SH-SY5Y (cell line): ENCODE measurements around the gene PLCB3.

Experiments used
- GATA2 ChIP-seq: IDR thresholded peaks from 2 replicates; pipeline ENCODE4 v1.6.1; 2011; ENCODE audit warnings: mild to moderate bottlenecking, low read depth, low read length
- GATA3 ChIP-seq: IDR thresholded peaks from 2 replicates; pipeline ENCODE4 v1.6.1; 2011; ENCODE audit warnings: low read depth, mild to moderate bottlenecking, low read length, moderate library complexity

DNA sequence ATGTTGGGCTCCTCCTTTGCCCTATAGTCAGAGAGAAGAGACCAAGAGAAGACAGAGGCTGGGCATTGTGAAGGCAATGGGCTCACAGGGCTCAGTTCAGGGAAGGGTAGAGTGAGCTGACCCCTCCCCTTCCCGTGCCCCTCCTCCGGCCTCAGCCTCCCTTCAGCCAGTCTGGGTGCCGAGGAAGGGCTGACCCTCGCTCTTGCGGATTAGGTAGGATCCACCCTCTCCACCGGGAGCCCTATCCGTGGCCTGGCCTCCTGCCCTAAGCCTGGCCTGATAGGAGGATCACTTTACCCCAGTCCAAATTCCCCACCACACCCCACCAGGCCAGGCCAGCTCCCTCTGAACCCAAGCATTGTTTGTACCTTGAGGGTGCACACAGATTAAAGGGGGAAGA lies 2.8 kb upstream of the PLCB3 start:
- TF ChIP-seq GATA2 (no peak), GATA3 (no peak)
